Ovary (tissue), 9 donors: Measurements from ENCODE around the gene GLT1D1. TPM values are rescaled to one million over a fixed set of nuclear protein-coding genes. Genes with fewer than 3 reads are reported as not detected.

Experiments used
- DNase-seq, 5 donors: peaks; one replicate each; pipeline ENCODE4 v3.0.0-alpha.2; 2019 to 2020
- H3K27ac ChIP-seq, 2 donors: fragments of 200-600 bp; one replicate each; pipeline versions ENCODE4 v1.5.1 to v1.8.0; 2019 to 2022
- H3K27me3 ChIP-seq: fragments of 200-600 bp; one replicate; pipeline ENCODE4 v1.8.0; 2022
- H3K36me3 ChIP-seq: fragments of 200-600 bp; sonication (generic); one replicate; pipeline ENCODE4 v1.5.1; 2019
- H3K4me1 ChIP-seq: one replicate; pipeline ENCODE4 v1.8.1; 2013; ENCODE audit warnings: mild to moderate bottlenecking, moderate library complexity; ENCODE audit not compliant: insufficient read depth
- H3K4me3 ChIP-seq: fragments of 200-600 bp; sonication (generic); one replicate; pipeline ENCODE4 v1.5.1; 2017
- H3K9me3 ChIP-seq, 2 donors: fragments of 200-600 bp in 1 of 2; sonication (generic) in 1 of 2; one replicate each; pipeline versions ENCODE4 v1.5.1 to v1.8.1; 2013 to 2019; ENCODE audit warnings: mild to moderate bottlenecking in 1 of 2, moderate library complexity in 1 of 2
- EP300 ChIP-seq: sonication (generic); formaldehyde crosslinking; IDR thresholded peaks from one replicate; pipeline ENCODE4 v1.6.1; 2017; ENCODE audit warnings: antibody characterized with exemption
- POLR2A ChIP-seq: fragments of 450-650 bp; IDR thresholded peaks from one replicate; pipeline ENCODE4 v1.6.1; 2017; ENCODE audit warnings: antibody characterized with exemption, mild to moderate bottlenecking, moderate library complexity
- WGBS, 3 donors: extraction: QIAGEN DNeasy Blood & Tissue Kit in 1 of 3; methylation state at CpG; one replicate each; pipeline versions ENCODE4 v1.1.5 to v1.1.7; 2013 to 2017; 5-methylcytosine and 5-hydroxymethylcytosine counted together
- intact Hi-C, 4 donors: fragments of 100-400 bp; cut with DNase I; formaldehyde crosslinking; loops; one replicate each; pipeline versions ENCODE4 v1.11.0 to v1.15.1; 2022 to 2023
- polyA plus RNA-seq, 2 donors: library from polyadenylated mRNA; stranded (reverse); fragments of 200-250 nt in 1 of 2; fragments of 350-450 nt in 1 of 2; fragmentation: Illumina TruSeq in 1 of 2; extraction: RNeasy Lipid Tissue Mini Kit (QIAGEN cat#74804) in 1 of 2; gene quantifications; one replicate each; pipeline ENCODE4 v1.2.3, GENCODE V29; 2013 to 2014
- total RNA-seq, 7 donors: library from RNA; depleted of rRNA in 2 of 7; stranded (reverse); fragments of >200 nt in 2 of 7; fragmentation: NEBNext Ultra II Directional in 3 of 7; extraction: Animal tissue kit (Norgen Biotek cat#: 25700) in 3 of 7; gene quantifications; one replicate each; pipeline versions ENCODE4 v1.1.0 to v1.2.4, GENCODE V29; 2016 to 2023
- TF ChIP-seq, protein P1 (sequence below), 3 donors: fragments of 450-650 bp in 2 of 3; fragments of 200-600 bp in 1 of 3; IDR thresholded peaks; one replicate each; pipeline versions ENCODE4 v1.5.1 to v1.8.0; 2016 to 2022; ENCODE audit warnings: antibody characterized with exemption in 3 of 3, mild to moderate bottlenecking in 1 of 3
- donor health status: DM: no; HTN: no; CAD: no; lungs with moderate emphysema.
- donor health status: DM: no; HTN: no; CAD: no.
- donor health status: Bipolar disorder and iron deficiency.
- donor health status: DM: yes; HTN: yes; CAD: no.
- donor health status: DM: no; HTN: no; CAD: no.
- donor health status: DM: yes; HTN: yes; CAD: no.

Gene GLT1D1
- total and polyA plus RNA-seq, 9 donors: 0.12 to 0.61 (median 0.24) TPM; not detected in 1

DNA sequence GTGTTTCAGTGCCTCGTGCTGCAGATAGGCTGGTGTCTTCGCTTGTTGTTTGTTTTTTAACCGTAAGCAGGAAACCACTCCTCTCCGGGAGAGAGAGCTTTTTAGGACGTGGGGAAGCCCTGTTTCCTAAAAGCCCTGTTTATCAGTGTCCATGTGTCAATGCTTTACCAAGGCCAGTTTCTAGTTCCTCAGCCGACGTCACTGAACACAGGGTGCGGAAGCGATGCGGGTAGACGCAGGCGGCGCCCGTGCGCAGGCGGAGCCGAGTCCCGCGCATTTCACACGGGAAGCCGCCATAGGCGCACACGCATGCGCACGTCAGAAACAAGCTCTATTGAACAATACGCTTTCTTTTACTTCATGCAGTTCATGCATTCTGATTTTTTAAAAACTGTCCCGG is 79.8 kb downstream of the GLT1D1 start:
- H3K27ac ChIP-seq: no peak overlapping the region
- no peaks in the 10 kb centered on the region for H3K4me1 ChIP-seq
- no peaks in the 10 kb centered on the region for H3K9me3 ChIP-seq
- no peaks in the 10 kb centered on the region for H3K27me3 ChIP-seq
- intact Hi-C loops: no loop called here
- WGBS, 3 donors: 82 to 87% (median 82%) methylated on average over 27 of the region's 27 CpGs
- DNase-seq: no peak
- H3K36me3 ChIP-seq: no peaks in the 10 kb centered on the region
- TF ChIP-seq POLR2A: no peak
- no peak overlapping the region for H3K4me3 ChIP-seq

DNA sequence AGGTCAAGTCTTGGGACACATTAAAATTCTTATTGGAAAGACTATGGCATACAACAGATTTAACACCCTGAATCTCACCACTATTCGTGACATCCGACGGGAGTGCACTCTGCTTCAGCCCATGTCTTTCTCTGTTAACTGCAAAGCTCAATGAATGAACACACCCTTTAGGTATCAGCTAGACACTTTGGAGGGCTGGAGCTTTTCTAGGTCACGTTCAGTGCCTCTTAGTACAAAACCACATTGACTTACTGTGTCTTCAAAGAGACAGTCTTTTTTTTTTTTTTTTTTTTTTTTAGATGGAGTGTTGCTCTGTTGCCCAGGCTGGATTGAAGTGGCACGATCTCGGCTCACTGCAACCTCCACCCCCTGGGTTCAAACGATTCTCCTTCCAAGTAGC is 80.6 kb downstream of the GLT1D1 start:
- no peak for DNase-seq
- Histone ChIP-seq H3K27me3 (no peaks in the 10 kb centered on the region), H3K4me1 (no peaks in the 10 kb centered on the region), H3K4me3 (no peak overlapping the region), H3K36me3 (no peaks in the 10 kb centered on the region), H3K9me3 (no peaks in the 10 kb centered on the region), H3K27ac (no peak overlapping the region)
- WGBS, 3 donors: 87 to 93% (median 90%) methylated on average over 7 of the region's 7 CpGs
- TF ChIP-seq EP300 (no peak), POLR2A (no peak)
- TF ChIP-seq, protein P1, sequence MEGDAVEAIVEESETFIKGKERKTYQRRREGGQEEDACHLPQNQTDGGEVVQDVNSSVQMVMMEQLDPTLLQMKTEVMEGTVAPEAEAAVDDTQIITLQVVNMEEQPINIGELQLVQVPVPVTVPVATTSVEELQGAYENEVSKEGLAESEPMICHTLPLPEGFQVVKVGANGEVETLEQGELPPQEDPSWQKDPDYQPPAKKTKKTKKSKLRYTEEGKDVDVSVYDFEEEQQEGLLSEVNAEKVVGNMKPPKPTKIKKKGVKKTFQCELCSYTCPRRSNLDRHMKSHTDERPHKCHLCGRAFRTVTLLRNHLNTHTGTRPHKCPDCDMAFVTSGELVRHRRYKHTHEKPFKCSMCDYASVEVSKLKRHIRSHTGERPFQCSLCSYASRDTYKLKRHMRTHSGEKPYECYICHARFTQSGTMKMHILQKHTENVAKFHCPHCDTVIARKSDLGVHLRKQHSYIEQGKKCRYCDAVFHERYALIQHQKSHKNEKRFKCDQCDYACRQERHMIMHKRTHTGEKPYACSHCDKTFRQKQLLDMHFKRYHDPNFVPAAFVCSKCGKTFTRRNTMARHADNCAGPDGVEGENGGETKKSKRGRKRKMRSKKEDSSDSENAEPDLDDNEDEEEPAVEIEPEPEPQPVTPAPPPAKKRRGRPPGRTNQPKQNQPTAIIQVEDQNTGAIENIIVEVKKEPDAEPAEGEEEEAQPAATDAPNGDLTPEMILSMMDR (IDR thresholded peaks at IDR 0.05): no peak
- intact Hi-C loops: no loop called here

DNA sequence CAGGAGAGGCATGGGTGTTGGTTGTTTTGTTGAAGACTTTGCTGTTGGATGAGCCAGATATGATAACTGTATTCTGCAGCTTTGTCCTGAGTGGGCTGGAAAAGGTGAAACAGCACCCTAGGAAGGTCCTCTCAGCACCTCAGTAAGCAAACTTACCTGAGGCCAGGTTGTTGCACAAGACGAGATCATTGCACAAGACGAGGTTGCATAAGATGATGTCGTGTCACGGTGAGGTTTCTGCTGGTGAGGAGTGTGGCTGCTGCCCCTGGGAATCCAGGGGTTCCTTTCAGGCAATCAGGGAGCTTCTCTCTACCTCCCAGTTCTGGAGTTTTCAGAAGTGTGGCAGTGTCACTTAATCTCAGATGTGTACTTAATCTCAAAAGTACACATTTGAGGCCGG is 85.6 kb downstream of the GLT1D1 start:
- Histone ChIP-seq H3K9me3 (no peaks in the 10 kb centered on the region), H3K36me3 (no peaks in the 10 kb centered on the region), H3K4me1 (no peaks in the 10 kb centered on the region), H3K27me3 (no peaks in the 10 kb centered on the region), H3K4me3 (no peak overlapping the region), H3K27ac (no peak overlapping the region)
- intact Hi-C loops: no loop called here
- TF ChIP-seq, protein P1 (IDR thresholded peaks at IDR 0.05): no peak
- TF ChIP-seq POLR2A: no peak
- TF ChIP-seq EP300: no peak
- 87 to 91% (median 89%) methylated on average over 5 of the region's 5 CpGs for WGBS, 3 donors
- no peak for DNase-seq

DNA sequence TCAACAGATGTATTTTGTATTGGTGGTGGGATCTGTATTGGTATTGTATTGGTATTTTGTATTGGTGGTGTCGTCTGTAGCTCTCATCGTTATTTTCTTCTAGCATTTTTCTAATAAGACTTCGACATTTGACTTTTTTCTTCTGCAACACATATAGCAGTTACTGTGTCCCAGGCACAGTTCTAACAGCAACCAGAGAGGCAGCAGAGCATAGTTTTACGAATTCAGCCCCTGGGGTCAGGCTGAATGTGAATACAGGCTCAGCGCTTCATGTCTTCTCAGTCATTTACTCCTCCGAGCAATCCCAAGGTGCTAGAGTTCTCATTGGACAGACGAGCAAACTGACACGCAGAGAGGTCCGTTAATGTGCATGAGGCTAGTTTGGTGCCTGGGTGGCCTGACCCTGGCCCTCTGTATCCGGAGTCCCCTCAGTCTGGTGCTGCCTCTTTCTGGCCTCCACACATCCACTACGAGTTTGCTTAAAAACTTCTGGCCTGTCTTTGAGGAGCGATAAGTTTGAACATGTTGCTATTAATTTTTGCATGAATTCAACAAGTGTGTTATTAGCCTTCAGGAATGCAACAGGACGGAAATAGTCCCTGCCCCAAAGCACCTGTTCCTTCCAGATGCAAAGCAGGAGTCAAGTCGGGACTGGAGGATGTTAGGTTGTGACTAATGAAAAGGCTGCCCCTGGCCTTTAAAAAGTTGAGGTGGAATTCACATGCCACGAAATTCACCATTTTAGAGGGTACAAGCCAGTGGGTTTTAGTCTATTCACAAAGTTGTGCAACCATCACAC is 87.0 kb downstream of the GLT1D1 start:
- no peak for DNase-seq
- 85 to 88% (median 86%) methylated on average over 15 of the region's 15 CpGs for WGBS, 3 donors
- no peak overlapping the region for H3K27ac ChIP-seq
- H3K4me1 ChIP-seq: no peaks in the 10 kb centered on the region
- H3K9me3 ChIP-seq: no peaks in the 10 kb centered on the region
- intact Hi-C loops: no loop called here
- no peaks in the 10 kb centered on the region for H3K27me3 ChIP-seq
- TF ChIP-seq EP300: no peak
- TF ChIP-seq, protein P1 (IDR thresholded peaks at IDR 0.05): no peak
- no peak for TF ChIP-seq POLR2A
- no peaks in the 10 kb centered on the region for H3K36me3 ChIP-seq
- no peak overlapping the region for H3K4me3 ChIP-seq

DNA sequence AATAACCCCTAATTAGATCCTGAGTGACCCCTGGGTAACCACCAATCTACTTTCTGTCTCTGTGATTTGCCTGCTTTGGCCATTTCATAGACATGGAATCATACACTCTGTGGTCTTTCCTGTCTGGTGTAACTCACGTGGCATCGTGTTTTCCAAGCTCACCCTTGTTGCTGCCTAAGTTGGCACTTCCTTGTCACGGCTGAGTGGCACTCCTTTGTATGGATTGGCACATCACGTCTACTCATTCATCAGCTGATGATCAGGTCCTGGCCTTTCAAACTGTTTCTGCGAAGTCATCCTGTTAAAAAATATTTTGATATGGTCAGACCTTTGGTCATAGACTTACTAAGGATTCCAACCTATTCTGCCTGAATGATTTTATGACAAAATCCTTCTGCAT is 87.7 kb downstream of the GLT1D1 start:
- Histone ChIP-seq H3K9me3 (no peaks in the 10 kb centered on the region), H3K36me3 (no peaks in the 10 kb centered on the region), H3K27me3 (no peaks in the 10 kb centered on the region), H3K27ac (no peak overlapping the region), H3K4me1 (no peaks in the 10 kb centered on the region), H3K4me3 (no peak overlapping the region)
- no peak for DNase-seq
- intact Hi-C loops: no loop called here
- TF ChIP-seq, protein P1 (IDR thresholded peaks at IDR 0.05): no peak
- TF ChIP-seq EP300 (no peak), POLR2A (no peak)
- 85 to 88% (median 88%) methylated on average over 5 of the region's 5 CpGs for whole genome bisulfite sequencing, 3 donors
